DND-41 (cell line): ENCODE data around the gene PHB1.

Source experiments
- CTCF ChIP-seq: IDR thresholded peaks from 2 replicates; pipeline ENCODE4 v1.5.1; 2012; ENCODE audit warnings: borderline replicate concordance, low read length, moderate library complexity, mild to moderate bottlenecking; ENCODE audit not compliant: poor library complexity, severe bottlenecking; ENCODE audit errors: extremely low read depth
- EZH2 ChIP-seq: IDR thresholded peaks from 3 replicates; pipeline ENCODE4 v1.6.1; 2012; ENCODE audit warnings: borderline replicate concordance, low read depth, mild to moderate bottlenecking, moderate library complexity, low read length, inconsistent platforms; ENCODE audit not compliant: severe bottlenecking

- no peak for TF ChIP-seq CTCF
- TF ChIP-seq EZH2, result no peak
Observed at GRCh38 chr17:49388692-49389513, 25.8 kb downstream of the PHB1 start.
